ENCODE measurements around the gene ANKRD29. TPM values are rescaled to one million over a fixed set of nuclear protein-coding genes. Genes with fewer than 3 reads are reported as not detected.
"Not testable (repeated sequence)": the region's sequence is repeated elsewhere in the genome, so short reads cannot be mapped to it uniquely, and the experiment has no call there.

The ANKRD29 gene
- polyA plus RNA-seq, 1 of the 3 experiments (the other 2 are of a cell fraction), result 8.2 TPM

GRCh38 chr18:23641143-23641720, 21.5 kb downstream of the ANKRD29 start:
- no peaks in the 10 kb centered on the region for H3K9me3 ChIP-seq
- no peak for DNase-seq
- H3K9me2 ChIP-seq, result no peaks in the 10 kb centered on the region
- H3K4me2 ChIP-seq, result no peak overlapping the region
- H3K79me2 ChIP-seq (ENCODE audit: insufficient read depth), result no peaks in the 10 kb centered on the region
- no peaks in the 10 kb centered on the region for H4K20me1 ChIP-seq (ENCODE audit: insufficient read depth)
- H3K4me1 ChIP-seq (ENCODE audit: control insufficient read depth in 1 of 2, insufficient read depth in 2 of 2, low read depth in 1 of 2, low read length in 1 of 2), result no peaks in the 10 kb centered on the region; a peak in 1 of 4 replicates
- CTCF ChIA-PET, result interaction anchor here (0.8 to 1.9 kb wide), 2 partner anchors 20 to 30 kb away, joined by 3 to 6 read pairs; no protein-coding TSS in a partner anchor
- no peaks in the 10 kb centered on the region for H3K36me3 ChIP-seq (replicated peaks in 1 of 2; ENCODE audit: control insufficient read depth in 1 of 2, insufficient read depth in 2 of 2, low read length in 1 of 2)
- no peak for TF ChIP-seq RCOR1 (IDR thresholded peaks at IDR 0.05; ENCODE audit: low read length)
- H3K9ac ChIP-seq, result no peak overlapping the region
- POLR2A ChIA-PET, result no interaction called here
- H3K27ac ChIP-seq (ENCODE audit: low read depth in 2 of 2, low read length in 1 of 2), result no peak overlapping the region
- no peak overlapping the region for H2AFZ ChIP-seq (ENCODE audit: low read depth)
- 75% methylated on average over 5 of the region's 11 CpGs for WGBS (ENCODE audit: low lambda C conversion rate)
- H3K27me3 ChIP-seq (ENCODE audit: insufficient read depth), result no peaks in the 10 kb centered on the region
- H3K4me3 ChIP-seq (ENCODE audit: low read depth in 2 of 2, low read length in 1 of 2), result no peak overlapping the region
- H3F3A ChIP-seq (replicated peaks; ENCODE audit: insufficient read depth), result no peaks in the 10 kb centered on the region

- Histone ChIP-seq H3F3A (replicated peaks; ENCODE audit: insufficient read depth) (no peaks in the 10 kb centered on the region), H3K27ac (ENCODE audit: low read depth in 2 of 2, low read length in 1 of 2) (no peak overlapping the region), H3K27me3 (ENCODE audit: insufficient read depth) (no peaks in the 10 kb centered on the region), H3K4me2 (no peak overlapping the region), H3K79me2 (ENCODE audit: insufficient read depth) (no peaks in the 10 kb centered on the region), H3K9me3 (no peaks in the 10 kb centered on the region), H3K9me2 (no peaks in the 10 kb centered on the region), H3K36me3 (replicated peaks in 1 of 2; ENCODE audit: control insufficient read depth in 1 of 2, insufficient read depth in 2 of 2, low read length in 1 of 2) (no peaks in the 10 kb centered on the region), H3K4me3 (ENCODE audit: low read depth in 2 of 2, low read length in 1 of 2) (no peak overlapping the region), H2AFZ (ENCODE audit: low read depth) (no peak overlapping the region), H3K9ac (no peak overlapping the region), H3K4me1 (ENCODE audit: control insufficient read depth in 1 of 2, insufficient read depth in 2 of 2, low read depth in 1 of 2, low read length in 1 of 2) (no peaks in the 10 kb centered on the region; a peak in 1 of 4 replicates), H4K20me1 (ENCODE audit: insufficient read depth) (no peaks in the 10 kb centered on the region)
- no peak for DNase-seq
- WGBS (ENCODE audit: low lambda C conversion rate), result 75% methylated on average over 2 of the region's 2 CpGs
- ChIA-PET CTCF (interaction anchor here (0.8 to 1.9 kb wide), 6 partner anchors 11 to 63 kb away, joined by 3 to 6 read pairs (median 4); no protein-coding TSS in a partner anchor), POLR2A (no interaction called here)
- TF ChIP-seq RAD21 (IDR thresholded peaks at IDR 0.05; ENCODE audit: low read length), result no peak
- no peak for TF ChIP-seq CTCF (IDR thresholded peaks at IDR 0.05)
- no peak for TF ChIP-seq PBX3 (IDR thresholded peaks at IDR 0.05)
- no peak for TF ChIP-seq USF1 (IDR thresholded peaks at IDR 0.05; ENCODE audit: borderline replicate concordance, low read depth)
- TF ChIP-seq RCOR1 (IDR thresholded peaks at IDR 0.05; ENCODE audit: low read length), result no peak
- TF ChIP-seq FOXJ3 (CRISPR knock-in tag; IDR thresholded peaks at IDR 0.05), result no peak
These were observed 22.7 kb downstream of the ANKRD29 start for GRCh38 chr18:23640052-23640451.

GRCh38 chr18:23636433-23636832, 26.3 kb downstream of the ANKRD29 start:
- H3K27me3 ChIP-seq (ENCODE audit: insufficient read depth); H3K9me2 ChIP-seq; H3F3A ChIP-seq (replicated peaks; ENCODE audit: insufficient read depth); H3K27ac ChIP-seq (ENCODE audit: low read depth in 2 of 2, low read length in 1 of 2); POLR2A ChIA-PET; H2AFZ ChIP-seq (ENCODE audit: low read depth); H3K79me2 ChIP-seq (ENCODE audit: insufficient read depth); H3K9ac ChIP-seq; H4K20me1 ChIP-seq (ENCODE audit: insufficient read depth); DNase-seq; H3K4me3 ChIP-seq (ENCODE audit: low read depth in 2 of 2, low read length in 1 of 2); H3K36me3 ChIP-seq (replicated peaks in 1 of 2; ENCODE audit: control insufficient read depth in 1 of 2, insufficient read depth in 2 of 2, low read length in 1 of 2); H3K4me2 ChIP-seq; H3K9me3 ChIP-seq: not testable (repeated sequence)
- CTCF ChIA-PET, result interaction anchor here (1.7 to 12.6 kb wide), 2 partner anchors 15 to 66 kb away, joined by 5 to 78 read pairs; no protein-coding TSS in a partner anchor
- H3K4me1 ChIP-seq (ENCODE audit: control insufficient read depth in 1 of 2, insufficient read depth in 2 of 2, low read depth in 1 of 2, low read length in 1 of 2), result peaks cover 0 to 11% of the 10 kb centered on the region in 2 experiments; a peak in 2 of 4 replicates
- 91% methylated on average over 5 of the region's 5 CpGs for WGBS (ENCODE audit: low lambda C conversion rate)

All from SK-N-SH (cell line).